WTC11 (cell line): ENCODE measurements around the gene SELENOP.

ENCODE experiments used
- CTCF ChIP-seq: fragments of 200-600 bp; IDR thresholded peaks from 2 replicates; pipeline ENCODE4 v1.8.0; 2022; ENCODE audit warnings: antibody characterized with exemption
- SMAD4 ChIP-seq: sonication (generic); formaldehyde crosslinking; IDR thresholded peaks from 2 replicates; pipeline ENCODE4 v1.8.0; 2022; ENCODE audit warnings: mild to moderate bottlenecking, missing genetic modification reagents

GRCh38 chr5:42798284-42799240 lies 13.1 kb downstream of the SELENOP start:
- TF ChIP-seq CTCF (no peak), SMAD4 (CRISPR knock-in tag) (no peak)
